G401.6 (cell line): Measurements from ENCODE around the gene NATD1.

Experiments used
- FAIRE-seq: peaks from 2 replicates; lab custom pipeline; 2012; peaks lifted over from hg19 to GRCh38; lab: Jason Lieb, UNC

Gene NATD1

GRCh38 chr17:21275047-21275578 lies 21.9 kb upstream of the NATD1 start:
- FAIRE-seq: no peak

GRCh38 chr17:21272881-21273792 lies 19.9 kb upstream of the NATD1 start:
- no peak for FAIRE-seq

- FAIRE-seq: no peak
Measured at GRCh38 chr17:21272250-21272649, 19.0 kb upstream of the NATD1 start.

GRCh38 chr17:21271454-21272183 lies 18.4 kb upstream of the NATD1 start:
- FAIRE-seq: no peak

- FAIRE-seq: no peak
Measured at GRCh38 chr17:21269394-21269793, 16.2 kb upstream of the NATD1 start.

GRCh38 chr17:21268596-21269188 lies 15.5 kb upstream of the NATD1 start:
- no peak for FAIRE-seq

GRCh38 chr17:21263376-21263775 lies 10.2 kb upstream of the NATD1 start:
- FAIRE-seq: no peak

- FAIRE-seq: no peak
Measured at GRCh38 chr17:21262259-21262993, 9.2 kb upstream of the NATD1 start.

GRCh38 chr17:21258593-21258992 lies 5.4 kb upstream of the NATD1 start:
- no peak for FAIRE-seq

GRCh38 chr17:21253646-21254441 lies 634 bp upstream of the NATD1 start:
- FAIRE-seq: no peak

- no peak for FAIRE-seq
Measured at GRCh38 chr17:21252289-21252795, 868 bp downstream of the NATD1 start.

- FAIRE-seq: no peak
Measured at GRCh38 chr17:21251337-21252010, 1.7 kb downstream of the NATD1 start.

GRCh38 chr17:21250854-21251253 lies 2.4 kb downstream of the NATD1 start:
- no peak for FAIRE-seq

GRCh38 chr17:21249920-21250703 lies 3.1 kb downstream of the NATD1 start:
- FAIRE-seq: no peak

- no peak for FAIRE-seq
Measured at GRCh38 chr17:21249086-21249795, 4.0 kb downstream of the NATD1 start.

GRCh38 chr17:21248500-21248899 lies 4.7 kb downstream of the NATD1 start:
- no peak for FAIRE-seq

GRCh38 chr17:21247552-21248258 lies 5.5 kb downstream of the NATD1 start:
- no peak for FAIRE-seq

GRCh38 chr17:21246698-21247097 lies 6.5 kb downstream of the NATD1 start:
- FAIRE-seq: no peak
